Heart left ventricle (tissue), 13 donors: ENCODE measurements around the gene PCDHGA12.

Experiments used
- POLR2A ChIP-seq, 2 donors: fragments of 450-650 bp; IDR thresholded peaks; one replicate each; pipeline ENCODE4 v1.6.1; 2017; ENCODE audit warnings: antibody characterized with exemption in 2 of 2, mild to moderate bottlenecking in 2 of 2, moderate library complexity in 2 of 2
- TF ChIP-seq, protein P1 (sequence below), 12 donors: fragments of 200-600 bp; sonication (generic) in 4 of 12; IDR thresholded peaks; one replicate each; pipeline versions ENCODE4 v1.5.0 to v1.8.0; 2018 to 2022; ENCODE audit warnings: antibody characterized with exemption in 12 of 12, mild to moderate bottlenecking in 5 of 12
- donor health status: ischemic (EF 13 %, LVEDD 7.1; RV severe dilation, severe dysfunction).
- donor health status: DM: no; HTN: yes; CAD: no.
- donor health status: DM: no; HTN: no; CAD: no.
- donor health status: ischemic (EF 25% LVEDD 6.9; RV normal size, moderate dysfunction).
- donor health status: ischemic (EF 25% LVEDD 5.7; RV mildly dilated, moderate dysfunction).
- donor health status: ischemic (EF 35%, LVEDD 5.7; RV mildly dilated, moderate dysfunction).
- donor health status: nonischemic (EF 11% LVEDD 7.7; RV severe dilation, severe dysfunction).
- donor health status: DM: yes; HTN: yes; CAD: no.
- donor health status: PGD.
- donor health status: ischemic (EF 29% LVEDD 5.4; RV normal size, mild dysfunction).
- donor health status: nonischemic (EF 23%, LVEDD 6.1; RV moderate dilation, normal function).

DNA sequence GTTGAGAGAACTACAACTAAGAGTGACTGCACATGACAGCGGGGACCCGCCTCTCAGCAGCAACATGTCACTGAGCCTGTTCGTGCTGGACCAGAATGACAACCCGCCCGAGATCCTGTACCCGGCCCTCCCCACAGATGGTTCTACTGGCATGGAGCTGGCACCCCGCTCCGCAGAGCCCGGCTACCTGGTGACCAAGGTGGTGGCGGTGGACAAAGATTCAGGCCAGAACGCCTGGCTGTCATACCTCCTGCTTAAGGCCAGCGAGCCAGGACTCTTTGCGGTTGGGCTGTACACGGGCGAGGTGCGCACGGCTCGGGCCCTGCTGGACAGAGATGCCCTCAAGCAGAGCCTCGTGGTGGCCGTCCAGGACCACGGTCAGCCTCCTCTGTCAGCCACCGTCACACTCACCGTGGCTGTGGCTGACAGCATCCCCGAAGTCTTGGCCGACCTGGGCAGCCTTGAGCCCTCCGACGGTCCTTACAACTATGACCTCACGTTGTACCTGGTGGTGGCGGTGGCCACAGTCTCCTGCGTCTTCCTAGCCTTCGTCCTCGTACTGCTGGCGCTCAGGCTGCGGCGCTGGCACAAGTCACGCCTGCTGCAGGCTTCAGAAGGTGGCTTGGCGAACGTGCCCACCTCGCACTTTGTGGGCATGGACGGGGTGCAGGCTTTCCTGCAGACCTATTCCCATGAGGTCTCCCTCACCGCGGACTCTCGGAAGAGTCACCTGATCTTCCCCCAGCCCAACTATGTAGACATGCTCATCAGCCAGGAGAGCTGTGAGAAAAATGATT lies 45.6 kb upstream of the PCDHGA12 start:
- TF ChIP-seq POLR2A (IDR thresholded peaks at IDR 0.05): no peak
- TF ChIP-seq, protein P1, sequence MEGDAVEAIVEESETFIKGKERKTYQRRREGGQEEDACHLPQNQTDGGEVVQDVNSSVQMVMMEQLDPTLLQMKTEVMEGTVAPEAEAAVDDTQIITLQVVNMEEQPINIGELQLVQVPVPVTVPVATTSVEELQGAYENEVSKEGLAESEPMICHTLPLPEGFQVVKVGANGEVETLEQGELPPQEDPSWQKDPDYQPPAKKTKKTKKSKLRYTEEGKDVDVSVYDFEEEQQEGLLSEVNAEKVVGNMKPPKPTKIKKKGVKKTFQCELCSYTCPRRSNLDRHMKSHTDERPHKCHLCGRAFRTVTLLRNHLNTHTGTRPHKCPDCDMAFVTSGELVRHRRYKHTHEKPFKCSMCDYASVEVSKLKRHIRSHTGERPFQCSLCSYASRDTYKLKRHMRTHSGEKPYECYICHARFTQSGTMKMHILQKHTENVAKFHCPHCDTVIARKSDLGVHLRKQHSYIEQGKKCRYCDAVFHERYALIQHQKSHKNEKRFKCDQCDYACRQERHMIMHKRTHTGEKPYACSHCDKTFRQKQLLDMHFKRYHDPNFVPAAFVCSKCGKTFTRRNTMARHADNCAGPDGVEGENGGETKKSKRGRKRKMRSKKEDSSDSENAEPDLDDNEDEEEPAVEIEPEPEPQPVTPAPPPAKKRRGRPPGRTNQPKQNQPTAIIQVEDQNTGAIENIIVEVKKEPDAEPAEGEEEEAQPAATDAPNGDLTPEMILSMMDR (IDR thresholded peaks at IDR 0.05): no peak
